Mammary epithelial cell (primary cell): ENCODE results near the gene ZBTB16.

Experiments used
- CTCF ChIP-seq, 2 donors: IDR thresholded peaks in 1 of 2; conservative IDR thresholded peaks in 1 of 2; 2 replicates each; pipeline ENCODE4 v1.5.1; 2011 to 2012; ENCODE audit warnings: inconsistent platforms in 2 of 2, low read length in 2 of 2, mild to moderate bottlenecking in 2 of 2, control low read depth in 1 of 2, low read depth in 1 of 2; ENCODE audit not compliant: insufficient read depth in 1 of 2; ENCODE audit errors: extremely low read depth in 1 of 2
- EZH2 ChIP-seq: IDR thresholded peaks from 2 replicates; pipeline ENCODE4 v1.6.1; 2012; ENCODE audit warnings: low read length, inconsistent platforms, borderline replicate concordance

GRCh38 chr11:114084414-114084813, 24.9 kb downstream of the ZBTB16 start:
- TF ChIP-seq EZH2, result no peak
- TF ChIP-seq CTCF (conservative IDR thresholded peaks at IDR 0.05 in 1 of 2, IDR thresholded peaks at IDR 0.05 in 1 of 2; ENCODE audit: extremely low read depth in 1 of 2, insufficient read depth in 1 of 2, low read depth in 1 of 2, low read length in 2 of 2), result no peak
